GM12878 (cell line): ENCODE measurements around the gene SGK2. TPM values are rescaled to one million over a fixed set of nuclear protein-coding genes. Genes with fewer than 3 reads are reported as not detected.

Experiments used
- ATAC-seq: fragments of 200-7000 bp; cut with Tn5 transposase; 3 replicates; pipeline ENCODE4 v1.9.1; 2020; ENCODE audit warnings: mild to moderate bottlenecking, moderate library complexity
- BruUV-seq: library from RNA; stranded (reverse); fragments of 400-500 nt; replicated peaks from 2 replicates; lab custom pipeline; 2021; lab: Mats Ljungman, UMichigan
- CTCF ChIA-PET: fragments of 300-600 bp; sonication (Branson Sonifier 250); formaldehyde crosslinking; extraction: SDS; loops from one replicate; lab custom pipeline; 2021; ENCODE audit warnings: inconsistent platforms; lab: Yijun Ruan, JAX
- POLR2A ChIA-PET: fragments of 350-600 bp; formaldehyde crosslinking; extraction: SDS; loops from one replicate; lab custom pipeline; 2021; ENCODE audit warnings: inconsistent platforms; lab: Charles Lee
- RAD21 ChIA-PET: fragments of 300-600 bp; sonication (Branson Sonifier 250); formaldehyde crosslinking; loops from one replicate; lab custom pipeline; 2023; ENCODE audit warnings: antibody characterized with exemption; ENCODE audit not compliant: unreplicated experiment; lab: Charles Lee
- SMC1A ChIA-PET: fragments of 300-600 bp; sonication (Branson Sonifier 250); formaldehyde crosslinking; loops from one replicate; lab custom pipeline; 2023; ENCODE audit not compliant: unreplicated experiment, uncharacterized antibody; lab: Charles Lee
- DNase-seq: peaks from one replicate; pipeline ENCODE4 v3.0.0-alpha.2; 2011; ENCODE audit warnings: low read depth, low spot score
- FAIRE-seq: peaks from 3 replicates; lab custom pipeline; 2011; peaks lifted over from hg19 to GRCh38; lab: Jason Lieb, UNC
- H2AFZ ChIP-seq: 2 replicates; pipeline ENCODE4 v1.6.0; 2011; ENCODE audit warnings: low read depth, low read length, control low read depth; ENCODE audit not compliant: control insufficient read depth
- H3K27ac ChIP-seq: 2 replicates; pipeline ENCODE4 v1.5.1; 2011; ENCODE audit warnings: control low read depth; ENCODE audit not compliant: control insufficient read depth, insufficient read depth
- H3K27me3 ChIP-seq, 2 experiments: replicated peaks in 1 of 2; 2 replicates each; pipeline versions ENCODE4 v1.6.0 to v1.6.1; 2011; ENCODE audit warnings: low read length in 1 of 2; ENCODE audit not compliant: control insufficient read depth in 2 of 2, insufficient read depth in 2 of 2
- H3K36me3 ChIP-seq, 2 experiments: 2 replicates each; pipeline ENCODE4 v1.5.1; 2011; ENCODE audit warnings: low read length in 1 of 2; ENCODE audit not compliant: control insufficient read depth in 2 of 2, insufficient read depth in 2 of 2
- H3K4me1 ChIP-seq: 2 replicates; pipeline ENCODE4 v1.6.1; 2011; ENCODE audit warnings: mild to moderate bottlenecking, low read length, moderate library complexity, mixed read lengths; ENCODE audit not compliant: control insufficient read depth, insufficient read depth
- H3K4me2 ChIP-seq: 2 replicates; pipeline ENCODE4 v1.6.0; 2011; ENCODE audit warnings: control low read depth; ENCODE audit not compliant: control insufficient read depth, insufficient read depth
- H3K4me3 ChIP-seq: fragments of 200-600 bp; sonication (generic); 2 replicates; pipeline ENCODE4 v1.5.1; 2016
- H3K79me2 ChIP-seq: 2 replicates; pipeline ENCODE4 v1.6.0; 2011; ENCODE audit warnings: low read length; ENCODE audit not compliant: control insufficient read depth, insufficient read depth
- H3K9ac ChIP-seq: 2 replicates; pipeline ENCODE4 v1.8.0; 2011; ENCODE audit warnings: low read length, control low read depth, mixed read lengths; ENCODE audit not compliant: control insufficient read depth, insufficient read depth
- H3K9me3 ChIP-seq: replicated peaks from 3 replicates; pipeline ENCODE4 v1.5.1; 2011; ENCODE audit warnings: mild to moderate bottlenecking, low read length; ENCODE audit not compliant: control insufficient read depth, insufficient read depth
- H4K20me1 ChIP-seq: 2 replicates; pipeline ENCODE4 v1.6.0; 2011; ENCODE audit not compliant: control insufficient read depth, insufficient read depth
- BCL3 ChIP-seq: IDR thresholded peaks from 2 replicates; pipeline ENCODE4 v1.6.1; 2011; ENCODE audit warnings: borderline replicate concordance, low read depth, mild to moderate bottlenecking, moderate library complexity, low read length; ENCODE audit not compliant: insufficient read depth, poor library complexity, severe bottlenecking
- KLF5 ChIP-seq: fragments of 450-650 bp; IDR thresholded peaks from 2 replicates; pipeline ENCODE4 v1.6.1; 2014; ENCODE audit warnings: mild to moderate bottlenecking; ENCODE audit not compliant: partially characterized antibody
- TCF3 ChIP-seq: IDR thresholded peaks from 2 replicates; pipeline ENCODE4 v1.6.1; 2012; ENCODE audit warnings: low read depth, mild to moderate bottlenecking, low read length, borderline replicate concordance; ENCODE audit not compliant: insufficient read depth
- ZNF622 ChIP-seq: fragments of 450-650 bp; IDR thresholded peaks from 2 replicates; pipeline ENCODE4 v1.6.1; 2017; ENCODE audit warnings: mild to moderate bottlenecking, inconsistent platforms
- WGBS: methylation state at CpG from one replicate; pipeline ENCODE4 v1.1.6; 2016; ENCODE audit warnings: low lambda C conversion rate; ENCODE audit not compliant: insufficient replicate concordance, insufficient coverage; ENCODE audit errors: missing lambda C conversion rate; 5-methylcytosine and 5-hydroxymethylcytosine counted together
- in situ Hi-C: fragments of 300-500 bp; cut with MboI; formaldehyde crosslinking; loops from 9 replicates; pipeline ENCODE4 v1.14.3; 2018; ENCODE audit warnings: mixed read lengths
- intact Hi-C: fragments of 100-400 bp; cut with micrococcal nuclease; formaldehyde crosslinking; loops from one replicate; pipeline ENCODE4 v1.14.2; 2022; ENCODE audit not compliant: unreplicated experiment
- polyA plus RNA-seq, 11 experiments: library from polyadenylated mRNA; depleted of rRNA in 4 of 11; unstranded in 6 of 11; stranded (reverse) in 5 of 11; fragments of >200 nt; fragmentation: Nextera tagmentation in 4 of 11; fragmentation: Illumina TruSeq in 1 of 11; extraction: Ambion mirVana in 4 of 11; extraction: Trizol in 1 of 11; gene quantifications; 1 replicate in 1 of 11; 2 replicates in 10 of 11; pipeline versions ENCODE4 v1.2.1 to v1.2.3, GENCODE V29; 2011 to 2016; ENCODE audit warnings: inconsistent platforms in 2 of 11, missing spikeins in 2 of 11, low read depth in 1 of 11
- total RNA-seq, 4 experiments: library from RNA; depleted of rRNA in 3 of 4; stranded (reverse); fragments of >200 nt in 3 of 4; fragmentation: Illumina TruSeq in 1 of 4; extraction: Trizol in 1 of 4; gene quantifications; 2 replicates each; pipeline versions ENCODE4 v1.2.1 to v1.2.3, GENCODE V29; 2013 to 2021

The SGK2 gene
- total and polyA plus RNA-seq, 10 of the 15 experiments (the other 5 are each of a cell fraction or from before 2014, with no cell fraction given), result 0.04 to 0.96 (median 0.22) TPM; not detected in 3

DNA sequence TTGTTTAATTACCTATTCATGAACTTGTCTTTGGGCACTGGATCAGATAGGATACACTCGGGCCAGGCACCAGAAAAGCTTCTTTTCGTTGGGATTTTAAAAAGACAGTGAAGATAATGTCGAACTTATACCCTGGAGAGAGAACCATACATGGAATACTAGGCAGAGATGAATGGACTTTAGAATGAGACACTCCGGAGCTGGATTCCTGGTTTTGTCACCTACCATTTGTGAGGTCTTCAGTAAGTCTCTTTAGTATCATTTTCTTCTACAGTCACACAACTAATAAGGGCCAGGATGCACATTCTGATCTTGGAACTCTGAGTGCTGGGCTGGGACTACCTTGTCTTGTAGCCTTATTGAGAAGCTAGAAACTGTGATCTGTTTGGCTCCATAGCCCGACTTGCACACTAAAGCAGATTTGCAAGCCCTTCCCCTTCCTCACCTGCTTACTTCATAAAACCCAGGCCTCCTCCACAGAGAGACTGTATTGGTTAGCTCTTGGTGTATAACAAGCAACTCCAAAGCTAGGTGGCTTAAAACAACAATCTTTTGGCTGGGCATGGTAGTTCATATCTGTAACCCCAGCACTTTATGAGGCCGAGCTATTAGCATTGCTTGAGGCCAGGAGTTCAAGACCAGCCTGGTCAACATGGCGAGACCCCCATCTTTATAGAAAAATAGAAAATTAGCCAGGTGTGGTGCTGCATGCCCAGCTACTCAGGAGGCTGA is 24.5 kb downstream of the SGK2 start:
- POLR2A ChIA-PET, result interaction anchor here (1.2 kb wide), 1 partner anchor 21 kb away, joined by 3 read pairs; no protein-coding TSS in a partner anchor
- BruUV-seq, result no TSS peak
- Histone ChIP-seq H3K27ac (no peak overlapping the region), H3K4me2 (no peak overlapping the region), H3K4me3 (no peak overlapping the region), H3K4me1 (no peaks in the 10 kb centered on the region), H3K9me3 (no peaks in the 10 kb centered on the region), H3K36me3 (no peaks in the 10 kb centered on the region), H2AFZ (no peak overlapping the region), H3K9ac (no peak overlapping the region), H4K20me1 (no peaks in the 10 kb centered on the region), H3K27me3 (no peaks in the 10 kb centered on the region), H3K79me2 (no peaks in the 10 kb centered on the region)
- CTCF ChIA-PET, result interaction anchor here (1.1 to 1.6 kb wide), 3 partner anchors 25 to 141 kb away, joined by 3 to 6 read pairs (median 5); partner anchors contain the start of gene SGK2
- RAD21 ChIA-PET, result no interaction called here
- in situ Hi-C loops, result no loop called here
- DNase-seq (no peak), FAIRE-seq (no peak), ATAC-seq (no peak)
- intact Hi-C loops, result no loop called here
- TF ChIP-seq KLF5, result no peak
- no peak for TF ChIP-seq ZNF622
- no peak for TF ChIP-seq TCF3
- TF ChIP-seq BCL3, result no peak
- WGBS, result 43% methylated on average over 7 of the region's 7 CpGs
- SMC1A ChIA-PET, result interaction anchor here (0.6 to 0.7 kb wide), 2 partner anchors 56 to 166 kb away, joined by 3 to 4 read pairs; no protein-coding TSS in a partner anchor
